GM18951 (cell line): ENCODE data around the gene CARNS1.
A peak's percentile ranks its signal among the peaks of the same experiment; 100 is the strongest.

Source experiments
- POLR2A ChIP-seq: IDR thresholded peaks from 4 replicates; pipeline ENCODE4 v1.6.1; 2011; ENCODE audit warnings: mild to moderate bottlenecking; ENCODE audit not compliant: insufficient read length, insufficient read depth; ENCODE audit errors: extremely low read depth
- in situ Hi-C: fragments of 300-500 bp; cut with MboI; formaldehyde crosslinking; loops from one replicate; pipeline ENCODE4 v1.12.0; 2022; ENCODE audit warnings: low sequenced_read_pairs, mixed read lengths, inconsistent platforms; ENCODE audit not compliant: unreplicated experiment

CARNS1 gene

GRCh38 chr11:67372321-67372992, 43.0 kb upstream of the CARNS1 start:
- no peak for TF ChIP-seq POLR2A

GRCh38 chr11:67372993-67373647, 42.4 kb upstream of the CARNS1 start, which contains the start of gene CLCF1:
CLCF1 (minus strand) TSS chr11:67373598; CDS start chr11:67373539, 59 bp downstream.
- peak; percentile 58 for TF ChIP-seq POLR2A
- in situ Hi-C loops, result no loop called here

More at GRCh38 chr11:67372321-67372992, 43.0 kb upstream of the CARNS1 start:
- in situ Hi-C loops, result no loop called here

- in situ Hi-C loops, result no loop called here
- TF ChIP-seq POLR2A, result peak; percentile 26
These were observed 41.6 kb upstream of the CARNS1 start for GRCh38 chr11:67373648-67374570.

GRCh38 chr11:67374571-67375281, 40.8 kb upstream of the CARNS1 start:
- TF ChIP-seq POLR2A, result no peak
- in situ Hi-C loops, result no loop called here

GRCh38 chr11:67375320-67376055, 40.0 kb upstream of the CARNS1 start:
- TF ChIP-seq POLR2A, result no peak
- in situ Hi-C loops, result no loop called here

- in situ Hi-C loops, result no loop called here
These were observed 39.2 kb upstream of the CARNS1 start for GRCh38 chr11:67376063-67376820.

GRCh38 chr11:67376873-67377808, 38.3 kb upstream of the CARNS1 start:
- in situ Hi-C loops, result no loop called here
- TF ChIP-seq POLR2A, result no peak

More at GRCh38 chr11:67376063-67376820, 39.2 kb upstream of the CARNS1 start:
- no peak for TF ChIP-seq POLR2A

- TF ChIP-seq POLR2A, result no peak
- in situ Hi-C loops, result no loop called here
These were observed 36.9 kb upstream of the CARNS1 start for GRCh38 chr11:67378544-67378943.

- no peak for TF ChIP-seq POLR2A
- in situ Hi-C loops, result loop anchor here (10.0 kb wide), 1 partner anchor 115 kb away; the partner anchor contains the start of gene GRK2
These were observed 36.1 kb upstream of the CARNS1 start for GRCh38 chr11:67379061-67380058.
